ENCODE measurements around the gene ABTB2. TPM values are rescaled to one million over a fixed set of nuclear protein-coding genes. Genes with fewer than 3 reads are reported as not detected.
A peak's percentile ranks its signal among the peaks of the same experiment; 100 is the strongest.

ABTB2 gene
- total and polyA plus RNA-seq, 2 experiments from 2014 or later, result 8.7 to 9.9 TPM

DNA sequence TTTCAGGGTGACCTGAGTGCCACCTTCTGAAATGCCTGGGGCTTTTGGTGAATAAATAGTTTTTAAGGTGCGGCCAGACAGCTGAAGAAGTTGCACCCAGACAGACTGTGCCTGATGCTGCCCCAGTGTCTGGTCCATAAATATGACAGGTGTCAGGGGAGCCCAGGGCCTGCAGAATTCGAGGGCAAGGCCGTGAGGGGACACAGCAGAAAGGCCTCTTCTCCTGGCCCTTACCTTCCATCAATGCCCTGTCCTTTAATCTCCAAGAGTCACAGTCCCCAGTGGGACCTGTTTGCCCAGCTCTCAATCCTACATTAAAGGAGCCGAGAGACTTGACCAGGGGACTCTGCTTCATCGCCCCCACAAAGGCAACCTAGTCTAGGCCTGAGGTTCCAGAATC lies 206.6 kb downstream of the ABTB2 start:
- no peak for DNase-seq
- Histone ChIP-seq H3K9me2 (ENCODE audit: insufficient read depth) (no peaks in the 10 kb centered on the region), H4K20me1 (ENCODE audit: insufficient read depth) (no peaks in the 10 kb centered on the region), H3F3A (ENCODE audit: insufficient read depth) (no peaks in the 10 kb centered on the region), H3K4me1 (ENCODE audit: insufficient read depth) (peaks cover 10% of the 10 kb centered on the region), H3K79me2 (ENCODE audit: insufficient read depth) (no peaks in the 10 kb centered on the region), H3K27ac (no peak overlapping the region), H3K9me3 (ENCODE audit: low read depth) (no peaks in the 10 kb centered on the region), H3K4me3 (no peak overlapping the region), H2AFZ (no peak overlapping the region), H3K4me2 (ENCODE audit: unreplicated experiment) (peak overlapping the region; percentile 18), H3K9ac (no peak overlapping the region), H3K36me3 (ENCODE audit: low read depth) (peaks cover 5% of the 10 kb centered on the region), H3K27me3 (replicated peaks; ENCODE audit: insufficient read depth) (no peaks in the 10 kb centered on the region)
- in situ Hi-C loops (cut with MboI), result no loop called here
- 92 to 99% methylated on average over 5 of the region's 5 CpGs for WGBS, 2 experiments (ENCODE audit: low coverage in 1 of 2, low lambda C conversion rate in 2 of 2, missing lambda C conversion rate in 2 of 2)
- TF ChIP-seq EZH2 (IDR thresholded peaks at IDR 0.05; ENCODE audit: insufficient read depth, poor library complexity, severe bottlenecking), result no peak
- TF ChIP-seq EZH2phosphoT487 (IDR thresholded peaks at IDR 0.05; ENCODE audit: insufficient read depth, low read depth), result no peak

- 12 to 19% methylated on average over 6 of the region's 6 CpGs for WGBS, 2 experiments (ENCODE audit: low coverage in 1 of 2, low lambda C conversion rate in 2 of 2, missing lambda C conversion rate in 2 of 2)
- H3F3A ChIP-seq (ENCODE audit: insufficient read depth), result no peaks in the 10 kb centered on the region
- H3K79me2 ChIP-seq (ENCODE audit: insufficient read depth), result no peaks in the 10 kb centered on the region
- H3K9ac ChIP-seq, result no peak overlapping the region
- H4K20me1 ChIP-seq (ENCODE audit: insufficient read depth), result no peaks in the 10 kb centered on the region
- no peaks in the 10 kb centered on the region for H3K9me3 ChIP-seq (ENCODE audit: low read depth)
- H3K4me2 ChIP-seq (ENCODE audit: unreplicated experiment), result peak overlapping the region; percentile 18
- TF ChIP-seq EZH2 (IDR thresholded peaks at IDR 0.05; ENCODE audit: insufficient read depth, poor library complexity, severe bottlenecking), result no peak
- TF ChIP-seq EZH2phosphoT487 (IDR thresholded peaks at IDR 0.05; ENCODE audit: insufficient read depth, low read depth), result no peak
- H3K4me3 ChIP-seq, result no peak overlapping the region
- no peaks in the 10 kb centered on the region for H3K9me2 ChIP-seq (ENCODE audit: insufficient read depth)
- no peak overlapping the region for H3K27ac ChIP-seq
- H3K4me1 ChIP-seq (ENCODE audit: insufficient read depth), result peaks cover 10% of the 10 kb centered on the region
- peak; percentile 89 for DNase-seq
- no peak overlapping the region for H2AFZ ChIP-seq
- no peaks in the 10 kb centered on the region for H3K27me3 ChIP-seq (replicated peaks; ENCODE audit: insufficient read depth)
- in situ Hi-C loops (cut with MboI), result no loop called here
- peaks cover 5% of the 10 kb centered on the region for H3K36me3 ChIP-seq (ENCODE audit: low read depth)
Observed at GRCh38 chr11:34150494-34151151, 207.2 kb downstream of the ABTB2 start.

GRCh38 chr11:34149786-34150185 lies 208.0 kb downstream of the ABTB2 start:
- WGBS, 2 experiments (ENCODE audit: low coverage in 1 of 2, low lambda C conversion rate in 2 of 2, missing lambda C conversion rate in 2 of 2), result 89 to 91% methylated on average over 13 of the region's 13 CpGs
- Histone ChIP-seq H3K36me3 (ENCODE audit: low read depth) (peaks cover 7% of the 10 kb centered on the region), H3K9ac (no peak overlapping the region), H4K20me1 (ENCODE audit: insufficient read depth) (no peaks in the 10 kb centered on the region), H3K4me1 (ENCODE audit: insufficient read depth) (peaks cover 10% of the 10 kb centered on the region), H3K4me3 (no peak overlapping the region), H2AFZ (no peak overlapping the region), H3K27me3 (replicated peaks; ENCODE audit: insufficient read depth) (no peaks in the 10 kb centered on the region), H3F3A (ENCODE audit: insufficient read depth) (no peaks in the 10 kb centered on the region), H3K27ac (no peak overlapping the region), H3K79me2 (ENCODE audit: insufficient read depth) (no peaks in the 10 kb centered on the region), H3K4me2 (ENCODE audit: unreplicated experiment) (no peak overlapping the region), H3K9me2 (ENCODE audit: insufficient read depth) (no peaks in the 10 kb centered on the region), H3K9me3 (ENCODE audit: low read depth) (no peaks in the 10 kb centered on the region)
- TF ChIP-seq EZH2phosphoT487 (IDR thresholded peaks at IDR 0.05; ENCODE audit: insufficient read depth, low read depth) (no peak), EZH2 (IDR thresholded peaks at IDR 0.05; ENCODE audit: insufficient read depth, poor library complexity, severe bottlenecking) (no peak)
- in situ Hi-C loops (cut with MboI), result no loop called here
- peak; percentile 49 for DNase-seq

DNA sequence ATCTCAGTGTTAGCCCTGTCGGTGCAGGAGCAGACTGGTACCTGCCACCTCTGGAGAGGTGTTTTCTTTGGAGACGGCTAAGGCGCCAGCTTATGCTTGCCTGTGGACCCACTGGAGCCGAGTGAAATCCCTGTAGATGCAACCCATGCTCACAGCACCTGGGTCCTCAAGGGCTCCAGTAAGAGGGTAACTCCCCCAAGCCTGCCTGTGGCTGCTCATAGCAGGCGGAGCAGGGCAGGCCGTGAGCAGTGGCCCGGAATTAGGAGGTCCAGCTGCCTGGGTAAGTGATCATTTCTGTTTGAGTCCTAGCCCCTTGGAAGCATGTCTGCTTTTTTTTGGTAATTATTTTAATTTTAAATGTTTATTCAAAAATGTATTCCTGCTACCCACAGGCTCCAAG lies 208.5 kb downstream of the ABTB2 start:
- WGBS, 2 experiments (ENCODE audit: low coverage in 1 of 2, low lambda C conversion rate in 2 of 2, missing lambda C conversion rate in 2 of 2), result 88 to 95% methylated on average over 7 of the region's 7 CpGs
- H3K27me3 ChIP-seq (replicated peaks; ENCODE audit: insufficient read depth), result no peaks in the 10 kb centered on the region
- H3K9me3 ChIP-seq (ENCODE audit: low read depth), result no peaks in the 10 kb centered on the region
- H3K4me3 ChIP-seq, result no peak overlapping the region
- H3K79me2 ChIP-seq (ENCODE audit: insufficient read depth), result no peaks in the 10 kb centered on the region
- TF ChIP-seq EZH2 (IDR thresholded peaks at IDR 0.05; ENCODE audit: insufficient read depth, poor library complexity, severe bottlenecking), result no peak
- H3K9ac ChIP-seq, result no peak overlapping the region
- no peak overlapping the region for H3K27ac ChIP-seq
- in situ Hi-C loops (cut with MboI), result no loop called here
- no peak overlapping the region for H2AFZ ChIP-seq
- no peaks in the 10 kb centered on the region for H3F3A ChIP-seq (ENCODE audit: insufficient read depth)
- H3K4me1 ChIP-seq (ENCODE audit: insufficient read depth), result peaks cover 10% of the 10 kb centered on the region
- H4K20me1 ChIP-seq (ENCODE audit: insufficient read depth), result no peaks in the 10 kb centered on the region
- peaks cover 13% of the 10 kb centered on the region for H3K36me3 ChIP-seq (ENCODE audit: low read depth)
- no peaks in the 10 kb centered on the region for H3K9me2 ChIP-seq (ENCODE audit: insufficient read depth)
- no peak for DNase-seq
- H3K4me2 ChIP-seq (ENCODE audit: unreplicated experiment), result no peak overlapping the region

Data from GM23248 (cell line).